WTC11 (cell line): Measurements from ENCODE around the gene CTRB1. TPM values are rescaled to one million over a fixed set of nuclear protein-coding genes. Genes with fewer than 3 reads are reported as not detected.

Experiments used
- ATAC-seq: fragments of 200-7000 bp; cut with Tn5 transposase; 2 replicates; pipeline ENCODE4 v1.10.0; 2021; ENCODE audit warnings: mild to moderate bottlenecking, moderate library complexity
- CTCF ChIA-PET: fragments of 300-600 bp; sonication (Branson Sonifier 250); formaldehyde crosslinking; loops from one replicate; lab custom pipeline; 2021; ENCODE audit warnings: antibody characterized with exemption; lab: Charles Lee
- POLR2A ChIA-PET: fragments of 350-600 bp; sonication (Branson Sonifier 250); formaldehyde crosslinking; loops from one replicate; lab custom pipeline; 2021; ENCODE audit warnings: antibody characterized with exemption; lab: Charles Lee
- DNase-seq: peaks from one replicate; pipeline ENCODE4 v3.0.0; 2021; ENCODE audit warnings: low spot score
- H3K27ac Mint-ChIP-seq: 2 replicates; pipeline ENCODE4 v1.8.0; 2021; ENCODE audit warnings: mixed read lengths
- H3K27me3 Mint-ChIP-seq: 2 replicates; pipeline ENCODE4 v1.8.0; 2021; ENCODE audit warnings: low read depth, mild to moderate bottlenecking, moderate library complexity, mixed read lengths
- H3K36me3 Mint-ChIP-seq: 2 replicates; pipeline ENCODE4 v1.8.0; 2021; ENCODE audit warnings: mixed read lengths
- H3K4me1 Mint-ChIP-seq: 2 replicates; pipeline ENCODE4 v1.8.0; 2022; ENCODE audit warnings: mixed read lengths
- H3K4me3 Mint-ChIP-seq: 2 replicates; pipeline ENCODE4 v1.8.0; 2021; ENCODE audit warnings: mild to moderate bottlenecking, moderate library complexity, mixed read lengths
- H3K9me3 Mint-ChIP-seq: 2 replicates; pipeline ENCODE4 v1.8.0; 2021; ENCODE audit warnings: mixed read lengths
- ATF1 ChIP-seq: sonication (generic); formaldehyde crosslinking; IDR thresholded peaks from 2 replicates; pipeline ENCODE4 v1.8.1; 2023; ENCODE audit warnings: mild to moderate bottlenecking, moderate library complexity, missing genetic modification reagents
- CBFB ChIP-seq: sonication (generic); formaldehyde crosslinking; IDR thresholded peaks from 2 replicates; pipeline ENCODE4 v1.8.1; 2022; ENCODE audit warnings: mild to moderate bottlenecking, low read depth, missing genetic modification reagents
- EMX1 ChIP-seq: fragments of 250-450 bp; sonication (Bioruptor Pico); IDR thresholded peaks from 2 replicates; pipeline ENCODE4 v1.8.0; 2021; ENCODE audit warnings: mild to moderate bottlenecking
- FOXJ3 ChIP-seq: sonication (generic); formaldehyde crosslinking; IDR thresholded peaks from 2 replicates; pipeline ENCODE4 v1.9.0; 2021; ENCODE audit warnings: missing genetic modification reagents, mild to moderate bottlenecking, borderline replicate concordance
- FOXK1 ChIP-seq: sonication (generic); formaldehyde crosslinking; IDR thresholded peaks from 2 replicates; pipeline ENCODE4 v1.8.0; 2022; ENCODE audit warnings: mild to moderate bottlenecking, moderate library complexity, missing genetic modification reagents
- GABPB1 ChIP-seq: sonication (generic); formaldehyde crosslinking; IDR thresholded peaks from 2 replicates; pipeline ENCODE4 v1.8.1; 2023; ENCODE audit warnings: mild to moderate bottlenecking, missing genetic modification reagents
- NFATC4 ChIP-seq: fragments of 250-450 bp; sonication (Bioruptor Pico); IDR thresholded peaks from 2 replicates; pipeline ENCODE4 v1.9.0; 2021; ENCODE audit warnings: mild to moderate bottlenecking
- TCF7 ChIP-seq: sonication (generic); formaldehyde crosslinking; IDR thresholded peaks from 2 replicates; pipeline ENCODE4 v1.8.0; 2022; ENCODE audit warnings: mild to moderate bottlenecking, low read depth, missing genetic modification reagents, moderate library complexity
- TEAD4 ChIP-seq: sonication (generic); formaldehyde crosslinking; IDR thresholded peaks from 2 replicates; pipeline ENCODE4 v1.8.0; 2022; ENCODE audit warnings: mild to moderate bottlenecking, missing genetic modification reagents
- TP53 ChIP-seq: sonication (generic); formaldehyde crosslinking; IDR thresholded peaks from 2 replicates; pipeline ENCODE4 v1.8.1; 2023; ENCODE audit warnings: mild to moderate bottlenecking, missing genetic modification reagents
- ZNF232 ChIP-seq: sonication (generic); formaldehyde crosslinking; IDR thresholded peaks from 2 replicates; pipeline ENCODE4 v1.8.0; 2022; ENCODE audit warnings: mild to moderate bottlenecking, missing genetic modification reagents
- total RNA-seq: library from RNA; stranded (reverse); gene quantifications from 3 replicates; pipeline ENCODE4 v1.2.3, GENCODE V29; 2021
- TF ChIP-seq, protein P1 (sequence below): sonication (generic); formaldehyde crosslinking; IDR thresholded peaks from 2 replicates; pipeline ENCODE4 v1.8.0; 2022; ENCODE audit warnings: mild to moderate bottlenecking, missing genetic modification reagents
- TF ChIP-seq, protein P2 (sequence below): sonication (generic); formaldehyde crosslinking; IDR thresholded peaks from 2 replicates; pipeline ENCODE4 v1.8.1; 2023; ENCODE audit warnings: mild to moderate bottlenecking, missing genetic modification reagents, moderate library complexity
- TF ChIP-seq, protein P3 (sequence below): sonication (generic); formaldehyde crosslinking; conservative IDR thresholded peaks from 2 replicates; pipeline ENCODE4 v1.8.1; 2023; ENCODE audit warnings: mild to moderate bottlenecking, low read depth, missing genetic modification reagents, moderate library complexity
- TF ChIP-seq, protein P4 (sequence below): fragments of 200-600 bp; IDR thresholded peaks from 2 replicates; pipeline ENCODE4 v1.8.0; 2022; ENCODE audit warnings: antibody characterized with exemption

CTRB1 gene
- total RNA-seq, 1 experiment from 2014 or later: 3.9 TPM

DNA sequence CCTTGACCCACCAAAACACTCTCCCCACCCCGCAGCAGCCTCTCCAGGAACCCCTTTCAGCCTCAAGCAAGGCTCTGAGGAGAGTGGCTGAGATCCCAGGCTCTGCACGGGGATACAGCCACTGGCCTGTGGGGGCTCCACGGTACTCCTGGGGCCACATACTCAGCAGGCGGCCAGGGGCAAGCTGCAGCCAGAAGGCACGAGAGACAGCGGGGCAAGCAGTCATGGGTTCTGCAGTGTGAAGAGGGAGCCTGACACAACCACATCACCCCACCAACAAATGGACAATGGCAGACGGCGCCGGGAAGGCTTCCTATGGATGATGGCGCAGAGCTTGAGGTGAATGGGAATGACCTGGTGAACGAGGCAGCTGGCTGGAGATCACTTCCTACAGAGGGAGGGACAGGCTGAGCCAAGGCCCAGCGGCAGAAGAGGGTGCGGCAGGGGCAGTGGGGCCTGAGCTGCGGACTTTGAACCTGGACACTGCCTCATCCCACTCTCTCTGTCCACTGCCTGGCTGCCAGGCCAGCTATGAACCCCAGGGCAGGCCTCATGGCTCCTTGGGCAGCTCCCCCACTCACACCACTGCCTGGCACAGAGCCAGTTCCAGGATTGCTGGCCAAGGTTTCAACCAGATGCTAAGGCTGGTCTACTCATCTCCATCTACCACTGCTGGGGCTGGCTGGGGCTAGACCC, 43.5 kb downstream of the CTRB1 start (continued):
- TF ChIP-seq, protein P1, sequence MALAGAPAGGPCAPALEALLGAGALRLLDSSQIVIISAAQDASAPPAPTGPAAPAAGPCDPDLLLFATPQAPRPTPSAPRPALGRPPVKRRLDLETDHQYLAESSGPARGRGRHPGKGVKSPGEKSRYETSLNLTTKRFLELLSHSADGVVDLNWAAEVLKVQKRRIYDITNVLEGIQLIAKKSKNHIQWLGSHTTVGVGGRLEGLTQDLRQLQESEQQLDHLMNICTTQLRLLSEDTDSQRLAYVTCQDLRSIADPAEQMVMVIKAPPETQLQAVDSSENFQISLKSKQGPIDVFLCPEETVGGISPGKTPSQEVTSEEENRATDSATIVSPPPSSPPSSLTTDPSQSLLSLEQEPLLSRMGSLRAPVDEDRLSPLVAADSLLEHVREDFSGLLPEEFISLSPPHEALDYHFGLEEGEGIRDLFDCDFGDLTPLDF (CRISPR knock-in tag): no peak

DNA sequence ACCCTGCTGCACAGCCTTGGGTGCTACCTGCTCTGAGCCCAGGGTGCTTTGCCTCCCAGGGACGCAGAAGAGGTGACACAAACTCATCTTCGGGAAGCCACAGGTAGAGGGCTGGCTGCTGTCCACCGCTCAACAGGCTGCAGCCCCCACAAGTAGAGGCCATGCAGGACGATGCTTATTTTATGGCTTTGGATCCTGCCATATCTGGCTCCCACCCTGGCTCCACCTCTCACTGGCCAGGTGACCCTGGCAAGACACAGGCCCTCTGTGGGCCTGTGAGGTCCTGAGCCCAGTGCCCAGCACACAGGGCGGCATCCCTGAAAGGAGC, 44.0 kb downstream of the CTRB1 start:
- ChIA-PET CTCF (no interaction called here), POLR2A (interaction anchor here (1.4 to 7.0 kb wide), 2 partner anchors 8 to 13 kb away, joined by 4 to 57 read pairs; no protein-coding TSS in a partner anchor)
- 0 out of 2 replicates have a peak, but pooled peaks cover 3% of the 10 kb centered on the region for H3K36me3 Mint-ChIP-seq
- no peaks in the 10 kb centered on the region for H3K9me3 Mint-ChIP-seq
- peak overlapping the region; percentile 55 for H3K27ac Mint-ChIP-seq
- TF ChIP-seq TCF7 (no peak), ZNF232 (CRISPR knock-in tag) (no peak), FOXJ3 (CRISPR knock-in tag) (no peak), GABPB1 (CRISPR knock-in tag) (no peak), TEAD4 (CRISPR knock-in tag) (no peak), FOXK1 (no peak), NFATC4 (CRISPR knock-in tag) (no peak), EMX1 (CRISPR knock-in tag) (no peak), CBFB (CRISPR knock-in tag) (no peak), ATF1 (no peak), TP53 (CRISPR knock-in tag) (no peak)
- TF ChIP-seq, protein P1 (CRISPR knock-in tag): no peak
- TF ChIP-seq, protein P2, sequence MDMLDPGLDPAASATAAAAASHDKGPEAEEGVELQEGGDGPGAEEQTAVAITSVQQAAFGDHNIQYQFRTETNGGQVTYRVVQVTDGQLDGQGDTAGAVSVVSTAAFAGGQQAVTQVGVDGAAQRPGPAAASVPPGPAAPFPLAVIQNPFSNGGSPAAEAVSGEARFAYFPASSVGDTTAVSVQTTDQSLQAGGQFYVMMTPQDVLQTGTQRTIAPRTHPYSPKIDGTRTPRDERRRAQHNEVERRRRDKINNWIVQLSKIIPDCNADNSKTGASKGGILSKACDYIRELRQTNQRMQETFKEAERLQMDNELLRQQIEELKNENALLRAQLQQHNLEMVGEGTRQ (CRISPR knock-in tag): no peak
- TF ChIP-seq, protein P3, sequence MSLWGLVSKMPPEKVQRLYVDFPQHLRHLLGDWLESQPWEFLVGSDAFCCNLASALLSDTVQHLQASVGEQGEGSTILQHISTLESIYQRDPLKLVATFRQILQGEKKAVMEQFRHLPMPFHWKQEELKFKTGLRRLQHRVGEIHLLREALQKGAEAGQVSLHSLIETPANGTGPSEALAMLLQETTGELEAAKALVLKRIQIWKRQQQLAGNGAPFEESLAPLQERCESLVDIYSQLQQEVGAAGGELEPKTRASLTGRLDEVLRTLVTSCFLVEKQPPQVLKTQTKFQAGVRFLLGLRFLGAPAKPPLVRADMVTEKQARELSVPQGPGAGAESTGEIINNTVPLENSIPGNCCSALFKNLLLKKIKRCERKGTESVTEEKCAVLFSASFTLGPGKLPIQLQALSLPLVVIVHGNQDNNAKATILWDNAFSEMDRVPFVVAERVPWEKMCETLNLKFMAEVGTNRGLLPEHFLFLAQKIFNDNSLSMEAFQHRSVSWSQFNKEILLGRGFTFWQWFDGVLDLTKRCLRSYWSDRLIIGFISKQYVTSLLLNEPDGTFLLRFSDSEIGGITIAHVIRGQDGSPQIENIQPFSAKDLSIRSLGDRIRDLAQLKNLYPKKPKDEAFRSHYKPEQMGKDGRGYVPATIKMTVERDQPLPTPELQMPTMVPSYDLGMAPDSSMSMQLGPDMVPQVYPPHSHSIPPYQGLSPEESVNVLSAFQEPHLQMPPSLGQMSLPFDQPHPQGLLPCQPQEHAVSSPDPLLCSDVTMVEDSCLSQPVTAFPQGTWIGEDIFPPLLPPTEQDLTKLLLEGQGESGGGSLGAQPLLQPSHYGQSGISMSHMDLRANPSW: no peak
- TF ChIP-seq, protein P4, sequence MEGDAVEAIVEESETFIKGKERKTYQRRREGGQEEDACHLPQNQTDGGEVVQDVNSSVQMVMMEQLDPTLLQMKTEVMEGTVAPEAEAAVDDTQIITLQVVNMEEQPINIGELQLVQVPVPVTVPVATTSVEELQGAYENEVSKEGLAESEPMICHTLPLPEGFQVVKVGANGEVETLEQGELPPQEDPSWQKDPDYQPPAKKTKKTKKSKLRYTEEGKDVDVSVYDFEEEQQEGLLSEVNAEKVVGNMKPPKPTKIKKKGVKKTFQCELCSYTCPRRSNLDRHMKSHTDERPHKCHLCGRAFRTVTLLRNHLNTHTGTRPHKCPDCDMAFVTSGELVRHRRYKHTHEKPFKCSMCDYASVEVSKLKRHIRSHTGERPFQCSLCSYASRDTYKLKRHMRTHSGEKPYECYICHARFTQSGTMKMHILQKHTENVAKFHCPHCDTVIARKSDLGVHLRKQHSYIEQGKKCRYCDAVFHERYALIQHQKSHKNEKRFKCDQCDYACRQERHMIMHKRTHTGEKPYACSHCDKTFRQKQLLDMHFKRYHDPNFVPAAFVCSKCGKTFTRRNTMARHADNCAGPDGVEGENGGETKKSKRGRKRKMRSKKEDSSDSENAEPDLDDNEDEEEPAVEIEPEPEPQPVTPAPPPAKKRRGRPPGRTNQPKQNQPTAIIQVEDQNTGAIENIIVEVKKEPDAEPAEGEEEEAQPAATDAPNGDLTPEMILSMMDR: no peak
- ATAC-seq (no peak), DNase-seq (no peak)
- peaks cover 58% of the 10 kb centered on the region for H3K4me1 Mint-ChIP-seq
- H3K27me3 Mint-ChIP-seq: no peaks in the 10 kb centered on the region
- H3K4me3 Mint-ChIP-seq: no peak overlapping the region
